Smooth muscle cell (in vitro differentiated cells): ENCODE data around the gene MMP11. TPM values are rescaled to one million over a fixed set of nuclear protein-coding genes. Genes with fewer than 3 reads are reported as not detected.

Source experiments
- DNase-seq: peaks from one replicate; lab custom pipeline; 2025; ENCODE audit not compliant: unreplicated experiment; lab: John Stamatoyannopoulos, UW
- H2AFZ ChIP-seq: fragments of 200-600 bp; sonication (generic); 2 replicates; pipeline ENCODE4 v1.6.0; 2016; ENCODE audit warnings: antibody characterized with exemption, low read depth, mild to moderate bottlenecking
- H3F3A ChIP-seq: fragments of 200-600 bp; sonication (generic); 2 replicates; pipeline ENCODE4 v1.6.0; 2017; ENCODE audit warnings: antibody characterized with exemption, low read depth
- H3K27ac ChIP-seq: fragments of 200-600 bp; sonication (generic); 2 replicates; pipeline ENCODE4 v1.5.1; 2016; ENCODE audit warnings: low read depth, mild to moderate bottlenecking
- H3K27me3 ChIP-seq: fragments of 200-600 bp; sonication (generic); 2 replicates; pipeline ENCODE4 v1.6.1; 2016; ENCODE audit warnings: low read depth, mild to moderate bottlenecking
- H3K36me3 ChIP-seq: fragments of 200-600 bp; sonication (generic); 2 replicates; pipeline ENCODE4 v1.5.1; 2016; ENCODE audit warnings: low read depth
- H3K4me1 ChIP-seq: fragments of 200-600 bp; sonication (generic); 2 replicates; pipeline ENCODE4 v1.5.1; 2016; ENCODE audit warnings: low read depth
- H3K4me2 ChIP-seq: fragments of 200-600 bp; sonication (generic); 2 replicates; pipeline ENCODE4 v1.6.0; 2016; ENCODE audit warnings: mild to moderate bottlenecking
- H3K4me3 ChIP-seq: fragments of 200-600 bp; sonication (generic); 2 replicates; pipeline ENCODE4 v1.5.1; 2016; ENCODE audit warnings: mild to moderate bottlenecking
- H3K79me2 ChIP-seq: fragments of 200-600 bp; sonication (generic); 2 replicates; pipeline ENCODE4 v1.6.0; 2016; ENCODE audit warnings: low read depth, mild to moderate bottlenecking
- H3K9ac ChIP-seq: fragments of 200-600 bp; sonication (generic); 2 replicates; pipeline ENCODE4 v1.6.0; 2016; ENCODE audit warnings: low read depth
- H3K9me3 ChIP-seq: fragments of 200-600 bp; sonication (generic); replicated peaks from 2 replicates; pipeline ENCODE4 v1.5.1; 2016; ENCODE audit warnings: low read depth
- H4K20me1 ChIP-seq: fragments of 200-600 bp; sonication (generic); 2 replicates; pipeline ENCODE4 v1.6.0; 2016; ENCODE audit warnings: low read depth
- CTCF ChIP-seq: fragments of 200-600 bp; sonication (generic); IDR thresholded peaks from 2 replicates; pipeline ENCODE4 v1.5.1; 2017; ENCODE audit warnings: borderline replicate concordance, mild to moderate bottlenecking, antibody characterized with exemption; ENCODE audit not compliant: insufficient read depth, poor library complexity, severe bottlenecking
- WGBS: methylation state at CpG from one replicate; pipeline ENCODE4 v1.1.7; 2016; ENCODE audit warnings: low lambda C conversion rate; 5-methylcytosine and 5-hydroxymethylcytosine counted together
- polyA plus RNA-seq: library from polyadenylated mRNA; unstranded; fragments of >200 nt; fragmentation: Nextera tagmentation; extraction: Ambion mirVana; gene quantifications from 2 replicates; pipeline ENCODE4 v1.2.1, GENCODE V29; 2016
- total RNA-seq: library from RNA; depleted of rRNA; stranded (reverse); fragments of >200 nt; gene quantifications from 2 replicates; pipeline ENCODE4 v1.2.3, GENCODE V29; 2014

MMP11 gene
- total and polyA plus RNA-seq, 2 experiments from 2014 or later: 10.9 to 30.6 TPM

GRCh38 chr22:23774922-23775436 is 2.3 kb downstream of the MMP11 start:
- H4K20me1 ChIP-seq: no peaks in the 10 kb centered on the region
- no peaks in the 10 kb centered on the region for H3K79me2 ChIP-seq
- DNase-seq: no peak
- H3K27me3 ChIP-seq: no peaks in the 10 kb centered on the region
- WGBS: 100% methylated on average over 2 of the region's 2 CpGs
- H3K4me1 ChIP-seq: peaks cover 8% of the 10 kb centered on the region
- no peaks in the 10 kb centered on the region for H3K36me3 ChIP-seq
- H3K9me3 ChIP-seq: no peaks in the 10 kb centered on the region
- no peaks in the 10 kb centered on the region for H3F3A ChIP-seq
- H3K27ac ChIP-seq: no peak overlapping the region
- peak overlapping the region; percentile 8 for H3K4me2 ChIP-seq
- H3K4me3 ChIP-seq: no peak overlapping the region
- TF ChIP-seq CTCF: no peak
- H3K9ac ChIP-seq: no peak overlapping the region
- no peak overlapping the region for H2AFZ ChIP-seq

- WGBS: 87% methylated on average over 3 of the region's 3 CpGs
- DNase-seq: no peak
- H3K4me3 ChIP-seq: no peak overlapping the region
Measured at GRCh38 chr22:23775779-23776375, 3.2 kb downstream of the MMP11 start.

GRCh38 chr22:23777776-23778576 is 5.3 kb downstream of the MMP11 start:
- H4K20me1 ChIP-seq: no peaks in the 10 kb centered on the region
- peaks cover 4% of the 10 kb centered on the region for H3K4me1 ChIP-seq
- H2AFZ ChIP-seq: no peak overlapping the region
- H3K79me2 ChIP-seq: no peaks in the 10 kb centered on the region
- H3K4me2 ChIP-seq: no peak overlapping the region
- no peak for TF ChIP-seq CTCF
- WGBS: 95% methylated on average over 11 of the region's 11 CpGs
- no peak overlapping the region for H3K27ac ChIP-seq
- no peak overlapping the region for H3K4me3 ChIP-seq
- DNase-seq: no peak
- no peaks in the 10 kb centered on the region for H3K36me3 ChIP-seq
- no peaks in the 10 kb centered on the region for H3K27me3 ChIP-seq
- no peaks in the 10 kb centered on the region for H3F3A ChIP-seq
- no peak overlapping the region for H3K9ac ChIP-seq
- H3K9me3 ChIP-seq: no peaks in the 10 kb centered on the region

More at GRCh38 chr22:23775779-23776375, 3.2 kb downstream of the MMP11 start:
- Histone ChIP-seq H4K20me1 (no peaks in the 10 kb centered on the region), H3K27me3 (no peaks in the 10 kb centered on the region), H2AFZ (no peak overlapping the region), H3K9ac (no peak overlapping the region), H3K36me3 (no peaks in the 10 kb centered on the region), H3K27ac (no peak overlapping the region), H3K9me3 (no peaks in the 10 kb centered on the region), H3F3A (no peaks in the 10 kb centered on the region), H3K79me2 (no peaks in the 10 kb centered on the region), H3K4me1 (peaks cover 8% of the 10 kb centered on the region), H3K4me2 (no peak overlapping the region)
- TF ChIP-seq CTCF: no peak
